Muscle of arm (tissue), 12 donors: Measurements from ENCODE around the gene UPB1. TPM values are rescaled to one million over a fixed set of nuclear protein-coding genes. Genes with fewer than 3 reads are reported as not detected.
"Not testable (repeated sequence)": the region's sequence is repeated elsewhere in the genome, so short reads cannot be mapped to it uniquely, and the experiment has no call there.

Source experiments
- DNase-seq: peaks from one replicate; pipeline ENCODE4 v3.0.0-alpha.2; 2013
- polyA plus RNA-seq, 12 donors: library from polyadenylated mRNA; unstranded; fragments of 120-200 nt; gene quantifications; one replicate each; pipeline ENCODE4 v1.2.1, GENCODE V29; 2013; ENCODE audit not compliant: insufficient read length in 12 of 12

The UPB1 gene
- polyA plus RNA-seq, 12 donors, result 0.28 to 1.2 (median 0.65) TPM; not detected in 2

DNA sequence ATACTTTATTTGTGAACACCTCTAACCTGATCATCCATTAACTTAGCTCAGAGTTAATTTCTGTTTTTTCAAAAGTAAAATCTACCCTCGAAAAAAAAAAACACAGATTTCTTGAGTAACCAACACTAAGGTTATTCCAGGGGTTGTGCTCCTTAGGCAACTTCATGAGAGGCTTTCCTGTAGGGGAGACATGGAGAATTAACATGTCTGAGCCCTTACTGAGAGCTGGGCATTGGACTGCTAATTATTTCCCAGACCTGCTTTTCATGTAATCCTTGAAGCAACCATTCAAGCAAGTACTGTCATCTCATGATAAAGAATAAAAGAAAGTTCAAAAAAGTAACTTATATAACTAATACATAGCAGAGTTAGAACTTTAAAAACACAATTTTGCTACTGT lies 13.5 kb upstream of the UPB1 start:
- no peak for DNase-seq

DNA sequence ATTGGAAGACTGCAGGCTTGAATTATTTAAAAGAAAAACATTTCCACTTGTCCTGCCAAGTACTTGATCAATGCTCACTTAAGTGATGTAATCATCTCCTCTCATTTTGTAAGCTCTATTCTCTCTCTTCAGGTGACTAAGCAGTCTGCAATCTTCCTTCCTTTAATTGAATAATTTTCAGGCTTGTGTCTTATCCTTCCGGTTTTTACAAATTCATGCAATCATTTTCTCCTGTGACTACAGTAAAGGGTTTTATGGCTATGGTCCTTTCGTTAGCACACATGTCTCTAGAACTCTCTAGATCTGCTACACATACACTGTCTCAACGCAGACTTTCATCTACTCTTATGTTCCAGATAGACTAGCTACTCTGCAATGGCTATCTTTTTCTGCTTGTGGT lies 12.6 kb upstream of the UPB1 start:
- DNase-seq, result peak; percentile 71

DNA sequence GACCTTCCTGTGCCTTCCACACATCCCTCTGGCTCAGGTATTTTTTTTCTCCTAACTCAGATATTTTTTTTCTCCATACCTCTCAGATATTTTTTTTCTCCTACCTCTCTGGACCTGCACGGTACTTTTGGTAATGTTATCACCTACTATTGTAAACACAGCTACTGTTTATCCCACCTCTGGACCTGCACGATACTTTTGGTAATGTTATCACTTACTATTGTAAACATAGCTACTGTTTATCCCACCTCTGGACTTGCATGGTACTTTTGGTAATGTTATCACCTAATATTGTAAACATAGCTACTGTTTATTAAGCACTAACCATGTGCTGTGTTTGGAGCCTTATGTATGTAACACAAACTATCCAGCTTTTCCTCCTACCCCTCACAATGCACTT lies 12.1 kb upstream of the UPB1 start:
- no peak for DNase-seq

DNA sequence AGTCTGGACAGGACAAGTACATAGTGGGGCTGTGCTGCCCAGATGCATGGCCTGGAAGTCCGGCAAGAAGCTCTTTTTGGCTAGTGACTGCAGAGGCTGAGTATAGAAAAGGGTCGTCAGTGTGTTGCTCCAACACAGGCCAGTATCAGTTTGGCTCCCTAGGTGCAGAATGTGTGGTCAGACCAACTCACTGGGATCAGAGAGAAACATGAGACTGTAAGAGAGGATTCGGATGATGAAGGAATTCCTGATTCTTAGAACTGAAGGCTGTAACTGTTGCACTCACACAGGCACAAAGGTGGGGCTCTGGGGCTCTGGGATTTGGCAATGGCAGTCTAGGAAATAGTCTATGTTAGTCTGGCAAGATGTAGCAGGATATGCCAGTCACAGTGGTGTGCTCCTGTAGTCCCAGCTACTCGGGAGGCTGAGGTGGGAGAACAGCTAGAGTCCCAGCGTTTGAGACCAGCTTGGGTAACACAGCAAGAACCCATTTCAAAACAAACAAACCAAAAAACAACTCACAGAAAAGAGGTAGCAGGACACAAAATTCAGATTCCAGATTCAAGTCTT lies 11.1 kb upstream of the UPB1 start:
- no peak for DNase-seq

DNA sequence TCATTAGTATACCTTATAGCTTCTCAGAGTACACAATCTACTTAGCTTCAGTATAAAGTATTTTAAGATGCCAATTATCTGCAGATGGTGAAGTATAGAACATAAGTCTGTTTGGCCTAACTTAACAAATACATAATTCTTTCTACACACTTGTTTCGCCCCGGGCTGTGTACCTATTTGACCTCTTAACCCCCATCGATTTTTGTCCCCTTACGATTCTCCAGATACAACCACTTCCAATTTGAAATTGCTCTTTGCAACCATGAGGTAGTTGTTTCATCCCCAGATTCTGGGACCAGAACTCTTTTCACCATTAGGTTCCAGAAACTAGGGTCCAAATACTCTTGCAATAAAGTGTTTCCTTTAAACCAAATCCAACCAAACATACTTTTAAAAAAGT lies 10.0 kb upstream of the UPB1 start:
- DNase-seq, result no peak

DNA sequence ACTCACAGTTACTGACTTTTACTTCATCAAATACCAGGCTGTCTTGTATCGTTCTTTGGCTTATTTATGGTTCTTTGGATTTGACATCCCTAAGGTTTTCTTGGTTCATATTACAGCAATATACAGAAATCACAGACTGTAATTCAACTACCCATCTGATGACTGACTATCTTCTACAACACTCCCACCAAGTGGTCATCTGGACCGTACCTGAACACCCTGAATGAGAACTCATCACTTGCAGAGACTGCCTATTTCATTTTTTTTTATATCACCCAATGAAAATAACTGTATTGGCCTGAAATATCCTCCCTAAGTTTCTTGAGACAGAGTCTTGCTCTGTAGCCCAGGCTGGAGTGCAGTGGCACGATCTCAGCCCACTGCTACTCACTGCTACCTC lies 9.5 kb upstream of the UPB1 start:
- no peak for DNase-seq

DNA sequence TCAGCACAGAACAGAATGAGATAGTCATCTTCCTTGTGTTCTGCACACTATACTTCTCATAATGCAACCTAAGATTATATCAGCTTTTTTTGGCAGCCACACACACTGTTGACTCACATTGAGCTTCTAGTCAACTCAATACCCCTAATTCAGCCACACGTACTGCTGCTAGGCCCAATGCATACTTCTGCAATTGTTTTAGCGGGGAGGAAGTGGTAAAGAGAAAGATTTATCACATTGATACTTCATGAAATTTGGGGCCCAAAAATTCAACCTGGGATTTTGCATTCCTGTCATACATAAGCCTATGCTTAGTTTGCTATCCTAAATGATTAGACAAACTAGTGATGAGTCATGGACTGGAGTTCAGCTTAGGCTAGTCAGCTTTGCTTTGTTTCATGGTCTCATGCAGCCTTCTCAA lies 8.6 kb upstream of the UPB1 start:
- DNase-seq, result no peak

DNA sequence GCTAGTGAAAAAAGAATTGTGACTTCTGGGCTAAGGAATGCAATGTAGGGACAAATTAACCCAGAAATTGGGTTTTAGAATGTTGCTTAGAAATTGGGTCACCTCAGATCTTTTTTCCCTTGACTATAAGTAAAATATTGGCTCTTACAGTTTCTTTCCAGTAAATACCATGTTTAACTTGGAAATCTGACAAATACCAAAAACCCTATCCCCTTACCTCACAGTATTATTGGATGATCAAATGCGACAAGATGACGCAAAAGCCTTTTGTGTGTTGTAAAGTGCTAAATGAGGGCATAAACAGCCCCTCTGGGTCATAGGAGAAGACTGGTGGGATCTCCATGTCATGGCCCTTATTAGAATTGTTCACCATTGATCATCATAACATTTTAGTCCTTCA lies 6.1 kb upstream of the UPB1 start:
- DNase-seq, result no peak

DNA sequence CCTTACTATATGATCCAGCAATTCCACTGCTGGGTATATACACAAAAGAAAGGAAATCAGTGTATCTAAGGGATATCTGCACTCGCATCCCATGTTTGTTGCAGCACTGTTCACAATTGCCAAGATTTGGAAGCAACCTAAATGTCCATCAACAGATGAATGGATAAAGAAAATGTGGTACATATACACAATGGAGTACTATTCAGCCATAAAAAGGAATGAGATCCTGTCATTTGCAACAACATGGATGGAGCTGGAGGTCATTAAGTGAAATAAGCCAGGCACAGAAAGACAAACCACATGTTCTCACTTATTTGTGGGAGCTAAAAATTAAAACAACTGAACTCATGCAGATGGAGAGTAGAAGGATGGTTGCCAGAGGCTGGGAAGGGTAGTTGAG lies 5.7 kb upstream of the UPB1 start:
- DNase-seq, result not testable (repeated sequence)

DNA sequence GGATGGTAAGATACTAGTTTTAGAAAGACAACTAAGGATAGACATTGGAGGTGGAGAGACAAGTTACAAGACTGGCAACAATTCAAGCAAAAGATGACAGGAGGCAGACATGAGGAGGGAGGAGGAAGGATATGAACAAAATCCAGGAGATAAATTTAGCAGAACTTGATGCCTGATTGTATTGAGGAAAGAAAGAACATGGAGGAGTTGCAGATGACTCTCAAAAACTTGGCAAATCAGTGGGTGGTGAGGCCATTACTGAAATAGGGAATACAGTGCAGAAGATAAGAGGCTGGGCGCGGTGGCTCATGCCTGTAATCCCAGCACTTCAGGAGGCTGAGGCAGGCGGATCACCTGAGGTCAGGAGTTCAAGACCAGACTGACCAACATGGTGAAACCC lies 2.7 kb upstream of the UPB1 start:
- no peak for DNase-seq

DNA sequence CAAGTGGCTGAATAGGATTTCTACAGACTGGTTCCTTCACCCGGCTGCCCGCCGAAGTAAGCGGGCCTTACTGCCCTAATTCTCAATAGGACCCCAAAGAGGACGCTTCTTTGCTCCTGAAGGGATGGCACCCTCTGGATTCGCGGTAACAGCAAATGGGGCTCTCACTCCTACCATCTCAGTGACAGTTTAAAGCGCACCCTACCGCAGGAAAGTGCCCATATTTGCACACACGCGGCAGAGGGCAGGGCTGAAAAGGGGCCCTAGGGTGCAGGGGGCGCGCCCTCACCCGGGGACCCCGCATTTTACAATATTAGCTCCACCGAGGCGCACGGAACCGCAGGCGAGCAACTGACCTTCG lies 985 bp upstream of the UPB1 start:
- no peak for DNase-seq

DNA sequence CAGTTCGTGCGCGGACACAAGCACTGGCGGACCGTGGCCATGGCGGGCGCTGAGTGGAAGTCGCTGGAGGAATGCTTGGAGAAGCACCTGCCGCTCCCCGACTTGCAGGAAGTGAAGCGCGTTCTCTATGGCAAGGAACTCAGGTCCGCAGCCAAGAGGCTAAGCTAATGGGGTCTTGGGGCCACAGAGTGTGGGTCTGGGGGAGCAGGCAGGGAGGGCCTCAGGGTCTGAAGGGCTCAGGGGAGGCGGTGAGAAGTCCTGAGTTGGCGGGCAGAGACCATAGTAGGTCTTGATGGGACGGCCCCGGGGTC lies 188 bp downstream of the UPB1 start:
- no peak for DNase-seq

DNA sequence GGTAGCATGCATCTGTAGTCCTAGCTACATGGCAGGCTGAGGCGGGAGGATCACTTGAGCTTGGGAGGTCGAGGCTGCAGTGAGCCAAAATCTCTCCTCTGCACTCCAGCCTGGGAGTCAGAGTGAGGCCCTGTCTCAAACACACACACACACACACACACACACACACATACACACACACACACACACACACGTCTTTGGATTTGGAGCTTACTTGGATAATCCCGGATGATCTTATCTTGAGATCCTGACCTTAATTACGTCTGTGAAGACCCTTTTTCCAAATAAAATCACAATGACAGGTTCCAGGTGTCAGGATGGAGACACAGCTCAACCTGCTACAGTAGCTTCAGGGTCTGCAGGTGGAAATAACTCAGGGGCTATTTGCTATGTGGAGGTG lies 1.1 kb downstream of the UPB1 start:
- no peak for DNase-seq

DNA sequence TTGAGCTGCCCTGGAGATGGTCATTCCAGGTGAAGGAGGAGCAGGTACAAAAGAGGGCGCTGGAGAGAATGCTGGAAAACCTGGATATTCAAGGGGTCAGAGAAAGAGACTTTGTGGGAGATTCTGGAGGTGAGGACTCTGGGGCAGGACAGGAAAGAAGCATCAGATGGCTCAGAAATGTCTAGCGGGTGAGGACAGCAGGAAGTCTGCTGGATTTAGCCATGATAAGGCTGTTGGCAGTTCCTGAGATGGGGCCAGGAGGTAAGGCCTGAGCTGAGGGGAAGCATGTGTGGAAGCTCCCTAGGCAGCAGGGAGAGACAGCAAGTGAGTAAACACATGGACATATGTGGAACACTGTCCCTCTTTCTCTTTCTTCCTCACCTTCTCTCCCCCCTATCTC lies 1.5 kb downstream of the UPB1 start:
- no peak for DNase-seq

DNA sequence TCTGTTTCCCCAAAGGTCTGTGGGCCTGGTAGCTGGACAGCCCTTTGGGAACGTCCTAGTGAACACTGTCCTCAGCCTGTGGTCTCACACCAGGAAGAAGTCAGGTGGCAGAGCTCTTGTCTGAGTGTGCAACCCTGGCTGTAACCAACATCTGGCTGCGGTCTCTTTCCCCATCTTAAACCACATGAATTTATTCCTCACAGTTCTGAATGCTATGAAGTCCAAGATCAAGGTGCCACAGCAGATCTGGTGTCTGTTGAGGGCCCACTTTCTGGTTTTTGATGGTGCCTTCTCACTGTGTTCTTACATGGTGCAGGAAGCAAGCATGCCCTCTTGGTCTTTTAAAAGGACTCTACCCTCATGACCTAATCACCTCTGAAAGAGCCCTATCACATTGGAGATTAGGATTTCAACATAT lies 2.7 kb downstream of the UPB1 start:
- no peak for DNase-seq

DNA sequence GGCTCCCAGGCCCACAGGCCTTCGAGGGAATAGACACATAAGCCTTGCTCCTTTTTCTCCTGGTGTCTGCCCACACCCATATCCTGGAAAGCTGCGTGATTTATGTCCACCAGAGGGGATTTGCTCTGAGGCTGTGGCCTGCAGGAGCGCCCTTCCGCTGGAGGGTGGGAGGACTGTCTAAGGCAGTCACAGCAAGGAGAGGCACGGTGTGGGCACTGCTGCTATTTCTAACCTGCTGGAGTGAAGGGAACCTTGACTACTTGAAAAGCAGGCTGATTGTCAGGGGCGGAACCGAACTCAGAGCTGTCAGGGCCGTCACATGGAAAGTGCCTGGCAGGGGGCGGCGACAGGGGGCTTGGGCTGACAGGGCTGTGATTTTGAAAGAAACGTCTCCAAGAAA lies 3.7 kb downstream of the UPB1 start:
- no peak for DNase-seq

DNA sequence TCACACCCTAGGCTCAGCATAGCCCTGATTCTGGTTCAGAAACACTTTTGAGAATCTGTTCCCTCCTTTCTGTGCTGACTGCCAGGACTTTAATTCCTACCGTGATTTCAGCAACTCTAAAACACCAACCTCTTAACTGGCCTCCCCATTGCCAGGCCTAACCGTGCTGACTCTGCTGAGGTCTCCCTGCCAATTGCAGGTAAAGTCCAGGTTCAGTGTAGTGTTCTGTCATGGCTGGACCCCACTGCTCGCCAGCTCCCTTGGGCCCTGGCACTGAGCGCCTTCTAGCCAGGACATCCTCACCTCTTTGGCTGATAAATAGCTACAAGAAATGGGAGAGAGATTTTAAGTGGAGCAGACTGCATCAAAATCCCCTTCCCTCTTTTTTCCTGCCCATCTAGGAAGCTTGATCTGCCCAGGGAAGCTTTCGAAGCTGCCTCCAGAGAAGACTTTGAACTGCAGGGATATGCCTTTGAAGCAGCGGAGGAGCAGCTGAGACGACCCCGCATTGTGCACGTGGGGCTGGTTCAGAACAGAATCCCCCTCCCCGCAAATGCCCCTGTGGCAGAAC lies 4.7 kb downstream of the UPB1 start:
- no peak for DNase-seq

DNA sequence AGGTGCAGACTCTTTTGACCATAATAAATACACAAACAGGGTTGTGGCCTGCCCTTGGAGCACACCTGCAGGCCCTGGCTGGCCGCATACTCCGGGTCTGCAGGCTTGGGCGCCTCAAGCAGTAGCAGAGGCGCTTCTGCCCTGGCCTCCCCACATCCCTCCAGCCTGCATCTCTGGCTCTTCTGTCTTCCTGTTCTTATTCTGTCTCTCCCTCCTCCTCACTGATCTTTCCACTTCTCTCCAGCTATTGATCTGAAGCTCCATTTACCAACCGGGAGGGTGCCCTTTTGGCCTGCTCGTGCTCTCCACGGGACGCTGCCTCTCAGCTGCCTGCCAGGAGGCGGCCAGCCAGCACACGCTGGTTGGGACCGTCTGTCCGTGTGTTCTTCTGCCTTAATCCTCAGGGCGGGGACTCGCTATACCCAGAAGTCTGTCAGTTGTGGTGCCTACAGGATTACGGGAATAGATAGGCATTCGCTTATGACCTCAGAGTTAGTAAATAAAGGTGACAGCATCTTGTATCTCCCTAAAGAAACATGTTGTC lies 5.2 kb downstream of the UPB1 start:
- DNase-seq, result no peak

DNA sequence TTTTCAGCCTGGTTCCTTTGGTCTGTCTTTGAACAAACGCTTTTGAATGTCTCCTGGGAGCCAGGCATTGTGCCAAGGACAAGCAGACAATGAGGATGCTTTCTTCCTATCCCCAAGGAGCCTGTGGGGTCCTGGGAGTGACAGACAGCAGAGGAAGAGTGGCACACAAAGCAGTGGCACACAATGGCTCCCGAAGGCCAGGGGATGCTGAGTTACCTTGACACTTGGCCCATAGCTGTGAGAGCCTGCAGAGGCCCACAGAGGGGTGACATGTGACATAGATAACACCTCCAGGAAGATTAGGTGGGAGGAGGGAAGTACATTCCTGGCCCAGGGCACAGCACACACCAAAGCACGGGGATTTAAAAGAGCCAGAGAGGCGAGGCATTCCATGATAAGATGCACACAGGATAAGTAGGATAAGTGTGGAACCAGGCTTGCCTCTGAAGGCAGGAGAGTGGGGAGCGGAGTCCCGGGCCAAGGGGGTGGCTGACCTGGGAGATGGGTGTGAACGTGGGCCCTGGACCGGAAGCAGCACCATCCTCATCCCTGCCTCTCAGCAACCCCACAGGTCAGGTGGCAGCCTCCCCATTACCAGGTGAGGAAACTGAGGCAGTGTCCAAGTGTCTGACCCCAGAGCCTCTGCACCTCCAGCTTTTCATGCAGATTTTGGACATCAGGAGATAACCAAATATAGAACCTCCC lies 6.3 kb downstream of the UPB1 start:
- no peak for DNase-seq

DNA sequence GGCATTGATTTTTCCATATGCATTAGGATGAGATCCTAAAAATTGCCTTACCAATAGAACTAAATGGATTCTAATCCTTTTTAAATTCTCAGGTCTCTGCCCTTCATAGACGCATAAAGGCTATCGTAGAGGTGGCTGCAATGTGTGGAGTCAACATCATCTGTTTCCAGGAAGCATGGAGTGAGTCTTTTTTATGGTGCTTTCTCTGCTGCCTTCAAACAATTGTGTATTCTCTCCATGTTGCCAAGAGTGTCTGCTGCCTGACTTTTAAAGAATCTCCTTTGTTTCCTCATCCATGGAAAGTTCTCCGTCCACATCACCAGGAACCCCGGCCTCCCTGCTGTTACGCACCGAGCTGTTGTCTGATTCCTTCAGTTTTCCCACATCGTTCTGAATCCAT lies 6.9 kb downstream of the UPB1 start:
- DNase-seq, result no peak

DNA sequence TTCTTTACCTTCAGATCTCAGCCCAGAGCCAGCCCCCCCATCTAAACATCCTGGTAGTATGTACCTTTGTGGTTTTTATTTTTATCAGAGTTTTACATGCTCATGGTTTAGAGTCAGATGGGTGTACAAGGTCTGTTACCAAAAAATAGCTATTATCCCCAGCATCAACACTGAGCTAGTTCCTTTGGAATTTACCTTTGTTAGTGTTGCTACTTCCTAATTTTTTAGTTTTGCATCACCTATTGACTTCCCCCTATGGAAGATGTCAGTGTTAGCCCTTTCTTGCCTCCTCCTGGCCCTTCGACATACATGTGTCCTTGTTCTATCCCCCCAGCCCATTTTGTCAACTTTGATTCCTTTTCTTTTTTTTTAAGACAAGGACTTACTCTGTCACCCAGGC lies 7.4 kb downstream of the UPB1 start:
- no peak for DNase-seq

DNA sequence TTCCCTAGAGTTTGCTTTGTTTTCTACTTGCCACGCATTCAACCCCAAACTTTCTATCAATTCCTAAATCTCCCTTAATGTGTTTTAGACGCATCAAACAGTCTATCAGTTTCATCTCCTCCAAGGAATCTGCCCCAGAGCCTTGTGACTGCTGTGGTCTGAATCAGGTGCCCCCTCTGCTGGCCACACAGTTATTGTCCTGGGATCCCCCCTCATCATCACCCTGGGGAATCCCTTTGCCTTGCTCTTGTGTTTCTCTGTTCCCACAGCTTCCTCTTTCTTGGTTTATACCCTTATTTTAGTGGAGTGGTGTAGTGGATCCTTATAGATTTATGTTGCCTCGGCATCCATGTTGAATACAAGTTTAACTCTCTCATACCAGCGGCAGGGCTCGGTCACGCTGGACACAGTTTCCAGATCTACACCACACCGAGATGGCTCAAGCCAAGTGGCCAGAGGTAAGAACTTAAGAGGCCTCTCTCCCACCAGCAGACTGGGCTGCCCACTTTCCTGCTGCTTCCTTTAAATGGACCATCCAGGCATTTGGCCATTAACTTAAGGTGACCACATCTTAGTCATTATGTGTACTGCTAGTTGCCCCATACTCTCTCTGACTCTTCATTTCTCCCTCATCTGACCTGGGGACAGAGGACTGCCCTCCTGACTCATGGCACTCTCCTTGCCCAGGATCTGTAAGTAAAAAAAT lies 8.2 kb downstream of the UPB1 start:
- no peak for DNase-seq

DNA sequence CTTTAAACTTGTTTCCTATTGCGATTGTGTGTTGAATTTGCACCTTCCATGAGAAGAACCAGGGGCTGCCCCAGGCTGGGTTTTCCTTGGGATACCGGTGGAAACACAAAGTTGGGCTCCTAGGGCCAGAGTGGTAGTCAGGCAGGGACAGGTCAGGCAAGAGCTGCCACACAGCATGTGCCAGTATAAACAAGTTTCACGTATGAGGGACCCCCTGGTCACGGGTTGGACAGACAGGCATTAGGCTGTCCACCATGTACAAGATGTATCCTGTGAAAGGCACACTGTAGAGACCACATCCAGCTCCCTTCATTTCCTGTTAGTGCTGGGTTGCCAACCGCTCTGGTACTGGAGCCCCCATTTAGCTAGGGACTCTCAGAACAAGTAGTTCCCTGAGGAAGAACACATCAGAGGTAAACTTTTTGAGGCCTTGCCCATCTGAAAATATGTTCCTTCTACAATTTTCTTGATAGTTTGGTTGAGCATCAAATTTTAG lies 8.8 kb downstream of the UPB1 start:
- DNase-seq, result no peak
